Breast epithelium (tissue), 4 donors: ENCODE measurements around the gene GLT6D1. TPM values are rescaled to one million over a fixed set of nuclear protein-coding genes. Genes with fewer than 3 reads are reported as not detected.

Source experiments
- DNase-seq, 2 donors: peaks; one replicate each; pipeline ENCODE4 v3.0.0-alpha.2; 2019; ENCODE audit warnings: low spot score in 2 of 2
- H3K27ac ChIP-seq, 2 donors: fragments of 200-600 bp; sonication (generic) in 1 of 2; one replicate each; pipeline ENCODE4 v1.5.1; 2016 to 2019; ENCODE audit warnings: mild to moderate bottlenecking in 1 of 2
- H3K27me3 ChIP-seq, 2 donors: fragments of 200-600 bp; sonication (generic) in 1 of 2; one replicate each; pipeline versions ENCODE4 v1.5.1 to v1.6.0; 2017 to 2019; ENCODE audit warnings: control low read depth in 1 of 2, mild to moderate bottlenecking in 1 of 2
- H3K36me3 ChIP-seq: fragments of 200-600 bp; one replicate; pipeline ENCODE4 v1.5.1; 2019
- H3K4me1 ChIP-seq, 2 donors: fragments of 200-600 bp; sonication (generic); one replicate each; pipeline ENCODE4 v1.5.1; 2016 to 2019; ENCODE audit warnings: control low read depth in 1 of 2
- H3K4me3 ChIP-seq, 3 donors: fragments of 200-600 bp; sonication (generic); 1 replicate in 2 of 3; 2 replicates in 1 of 3; pipeline ENCODE4 v1.5.1; 2016 to 2019; ENCODE audit warnings: mild to moderate bottlenecking in 3 of 3, moderate library complexity in 2 of 3
- H3K9me3 ChIP-seq, 2 donors: fragments of 200-600 bp; sonication (generic) in 1 of 2; one replicate each; pipeline ENCODE4 v1.5.1; 2016 to 2019; ENCODE audit warnings: control low read depth in 1 of 2
- CTCF ChIP-seq, 3 donors: fragments of 450-650 bp; IDR thresholded peaks; one replicate each; pipeline ENCODE4 v1.5.1; 2016 to 2017; ENCODE audit warnings: antibody characterized with exemption in 3 of 3, mild to moderate bottlenecking in 3 of 3, moderate library complexity in 3 of 3
- POLR2A ChIP-seq: fragments of 450-650 bp; IDR thresholded peaks from one replicate; pipeline ENCODE4 v1.6.1; 2016; ENCODE audit warnings: antibody characterized with exemption, mild to moderate bottlenecking, moderate library complexity
- POLR2AphosphoS5 ChIP-seq, 3 donors: sonication (generic); formaldehyde crosslinking; IDR thresholded peaks; one replicate each; pipeline ENCODE4 v1.6.1; 2017; ENCODE audit warnings: antibody characterized with exemption in 3 of 3
- intact Hi-C: fragments of 100-400 bp; cut with DNase I; formaldehyde crosslinking; loops from one replicate; pipeline ENCODE4 v1.15.1; 2023; ENCODE audit warnings: low total_unique reads
- total RNA-seq, 3 donors: library from RNA; depleted of rRNA; stranded (reverse); fragments of >200 nt; gene quantifications; one replicate each; pipeline ENCODE4 v1.1.0, GENCODE V29; 2016

The GLT6D1 gene, protein sequence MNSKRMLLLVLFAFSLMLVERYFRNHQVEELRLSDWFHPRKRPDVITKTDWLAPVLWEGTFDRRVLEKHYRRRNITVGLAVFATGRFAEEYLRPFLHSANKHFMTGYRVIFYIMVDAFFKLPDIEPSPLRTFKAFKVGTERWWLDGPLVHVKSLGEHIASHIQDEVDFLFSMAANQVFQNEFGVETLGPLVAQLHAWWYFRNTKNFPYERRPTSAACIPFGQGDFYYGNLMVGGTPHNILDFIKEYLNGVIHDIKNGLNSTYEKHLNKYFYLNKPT
- not detected for total RNA-seq

- intact Hi-C loops: no loop called here
- no peaks in the 10 kb centered on the region for H3K4me1 ChIP-seq
- DNase-seq: no peak
- peaks cover 0 to 7% of the 10 kb centered on the region in 2 donors for H3K9me3 ChIP-seq
- H3K36me3 ChIP-seq: no peaks in the 10 kb centered on the region
- no peak within 1 kb of the TSS for H3K4me3 ChIP-seq
- H3K27ac ChIP-seq: no peak within 1 kb of the TSS
- peaks cover 0 to 48% of the 10 kb centered on the region in 2 donors for H3K27me3 ChIP-seq
- no peak for TF ChIP-seq CTCF (IDR thresholded peaks at IDR 0.05)
- no peak for TF ChIP-seq POLR2AphosphoS5 (IDR thresholded peaks at IDR 0.05)
- TF ChIP-seq POLR2A: no peak
Measured at GRCh38 chr9:135639196-135639595, at the start of gene GLT6D1. TSS of gene GLT6D1 (minus strand) at chr9:135639540. CDS start at chr9:135639187, 353 bp downstream.

GRCh38 chr9:135689011-135689410 is 49.7 kb upstream of the GLT6D1 start:
- no peak overlapping the region for H3K4me3 ChIP-seq
- DNase-seq: no peak
- no peaks in the 10 kb centered on the region for H3K9me3 ChIP-seq
- H3K27ac ChIP-seq: no peak overlapping the region
- intact Hi-C loops: no loop called here
- H3K27me3 ChIP-seq: peaks cover 0 to 67% of the 10 kb centered on the region in 2 donors
- H3K36me3 ChIP-seq: no peaks in the 10 kb centered on the region
- H3K4me1 ChIP-seq: no peaks in the 10 kb centered on the region
- TF ChIP-seq POLR2AphosphoS5 (IDR thresholded peaks at IDR 0.05) (no peak), CTCF (IDR thresholded peaks at IDR 0.05) (no peak), POLR2A (no peak)

GRCh38 chr9:135687216-135687615 is 47.9 kb upstream of the GLT6D1 start:
- no peak overlapping the region for H3K27ac ChIP-seq
- no peaks in the 10 kb centered on the region for H3K36me3 ChIP-seq
- no peak overlapping the region for H3K4me3 ChIP-seq
- no peaks in the 10 kb centered on the region for H3K9me3 ChIP-seq
- TF ChIP-seq POLR2A: no peak
- no peak for TF ChIP-seq POLR2AphosphoS5 (IDR thresholded peaks at IDR 0.05)
- TF ChIP-seq CTCF (IDR thresholded peaks at IDR 0.05): no peak
- no peaks in the 10 kb centered on the region for H3K4me1 ChIP-seq
- intact Hi-C loops: no loop called here
- no peak for DNase-seq
- peaks cover 3 to 63% of the 10 kb centered on the region in 2 donors for H3K27me3 ChIP-seq

DNA sequence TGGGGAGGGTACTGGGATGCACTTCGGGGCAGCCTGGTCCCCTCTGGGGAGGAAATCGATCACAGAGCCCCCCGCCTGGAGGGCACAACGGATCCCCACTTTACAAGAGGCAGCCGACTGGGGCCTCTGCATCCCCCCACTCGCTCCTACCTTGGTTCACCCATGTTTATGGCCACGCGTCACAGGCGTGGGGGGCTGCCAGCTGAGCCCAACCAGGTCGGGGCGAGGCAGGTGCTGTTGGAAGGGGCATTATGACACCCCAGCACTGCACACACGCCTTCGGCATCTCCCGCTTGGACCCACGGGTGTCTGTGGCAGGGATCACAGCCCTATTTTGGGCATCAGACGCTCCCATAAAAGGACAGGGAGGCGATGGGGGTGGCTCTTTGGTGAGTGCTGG is 45.4 kb upstream of the GLT6D1 start:
- H3K4me3 ChIP-seq: no peak overlapping the region
- peaks cover 3 to 64% of the 10 kb centered on the region in 2 donors for H3K27me3 ChIP-seq
- no peak overlapping the region for H3K27ac ChIP-seq
- TF ChIP-seq POLR2A (no peak), CTCF (IDR thresholded peaks at IDR 0.05) (no peak), POLR2AphosphoS5 (IDR thresholded peaks at IDR 0.05) (no peak)
- H3K36me3 ChIP-seq: no peaks in the 10 kb centered on the region
- H3K9me3 ChIP-seq: no peaks in the 10 kb centered on the region
- no peaks in the 10 kb centered on the region for H3K4me1 ChIP-seq
- intact Hi-C loops: no loop called here
- DNase-seq: no peak

DNA sequence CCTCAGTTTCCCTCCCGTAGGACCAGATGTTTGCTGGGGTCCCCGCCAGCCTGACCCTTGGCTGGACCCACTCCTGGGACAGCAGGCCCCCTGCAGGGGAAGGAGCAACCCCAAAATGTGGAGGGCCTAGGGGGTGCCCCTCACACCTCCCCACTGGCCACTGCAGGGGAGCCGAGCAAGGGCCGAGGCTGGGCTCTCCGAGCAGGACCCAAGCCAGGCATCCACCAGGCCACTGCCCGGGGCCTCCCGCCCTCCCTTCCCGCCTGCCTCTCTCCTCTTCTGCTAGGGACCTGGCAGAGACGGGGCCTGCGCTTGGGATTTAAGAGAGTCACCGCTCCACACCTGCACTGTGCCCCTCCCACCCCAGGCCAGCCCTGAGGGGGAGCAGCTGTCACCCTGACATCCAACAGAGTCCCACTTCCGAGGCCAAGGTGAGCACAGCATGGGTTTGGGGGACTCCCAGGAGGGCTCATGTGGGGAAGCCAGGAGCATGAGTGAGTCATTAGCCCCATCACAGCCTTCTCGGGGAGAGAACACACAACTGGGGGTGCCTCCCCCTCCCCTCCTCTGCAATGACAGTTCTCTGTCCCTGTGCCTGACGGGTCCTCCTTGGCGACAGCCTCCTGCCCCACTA is 44.2 kb upstream of the GLT6D1 start:
- H3K36me3 ChIP-seq: no peaks in the 10 kb centered on the region
- no peak for DNase-seq
- no peak overlapping the region for H3K27ac ChIP-seq
- intact Hi-C loops: no loop called here
- H3K4me1 ChIP-seq: no peaks in the 10 kb centered on the region
- H3K9me3 ChIP-seq: no peaks in the 10 kb centered on the region
- TF ChIP-seq POLR2AphosphoS5 (IDR thresholded peaks at IDR 0.05) (no peak), POLR2A (no peak), CTCF (IDR thresholded peaks at IDR 0.05) (no peak)
- peaks cover 3 to 58% of the 10 kb centered on the region in 2 donors for H3K27me3 ChIP-seq
- H3K4me3 ChIP-seq: no peak overlapping the region
